ENCODE results near the gene PDP2.

GRCh38 chr16:66889622-66890021, 9.3 kb downstream of the PDP2 start:
- TF ChIP-seq CTCF (IDR thresholded peaks at IDR 0.05) (no peak), POLR2A (IDR thresholded peaks at IDR 0.05) (no peak)
